ENCODE data around the gene RSAD2. TPM values are rescaled to one million over a fixed set of nuclear protein-coding genes. Genes with fewer than 3 reads are reported as not detected.

RSAD2 gene
- total RNA-seq, 1 donor = 0.63 TPM

DNA sequence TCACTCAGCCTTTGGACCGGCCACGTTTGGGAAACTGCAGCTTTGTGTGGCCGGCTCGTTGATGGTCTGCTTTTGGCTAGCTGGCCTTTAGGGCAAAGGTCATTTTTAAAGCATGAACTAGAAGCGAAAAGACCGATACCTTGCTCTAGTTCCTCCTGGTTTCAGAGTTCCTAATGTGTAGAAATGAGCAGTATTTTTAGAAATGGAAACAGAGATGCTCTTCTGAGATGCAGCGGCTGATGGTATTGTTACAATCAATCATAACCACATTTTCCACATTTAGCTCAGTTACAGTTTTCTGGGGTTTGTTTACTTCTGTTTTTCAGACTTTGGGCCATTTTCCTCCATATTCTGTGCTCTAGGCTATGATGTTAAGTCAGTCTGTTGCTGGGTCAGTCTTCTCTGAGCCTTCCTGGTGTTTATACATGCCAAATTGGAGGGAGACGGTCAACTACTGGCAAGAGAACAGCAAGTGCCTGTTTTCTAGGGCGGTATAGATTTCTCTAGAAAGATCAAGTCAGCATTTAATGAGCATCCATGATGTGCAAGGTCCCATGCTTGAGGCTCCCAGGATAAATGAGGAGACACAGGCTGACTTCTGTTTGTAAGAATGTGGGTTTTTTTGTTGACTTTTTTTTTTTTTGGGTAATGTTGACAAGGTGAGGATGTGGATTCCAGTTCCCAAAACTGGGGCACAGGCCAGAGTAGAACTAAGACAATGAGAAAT is 67.7 kb downstream of the RSAD2 start:
- TF ChIP-seq, protein P1, sequence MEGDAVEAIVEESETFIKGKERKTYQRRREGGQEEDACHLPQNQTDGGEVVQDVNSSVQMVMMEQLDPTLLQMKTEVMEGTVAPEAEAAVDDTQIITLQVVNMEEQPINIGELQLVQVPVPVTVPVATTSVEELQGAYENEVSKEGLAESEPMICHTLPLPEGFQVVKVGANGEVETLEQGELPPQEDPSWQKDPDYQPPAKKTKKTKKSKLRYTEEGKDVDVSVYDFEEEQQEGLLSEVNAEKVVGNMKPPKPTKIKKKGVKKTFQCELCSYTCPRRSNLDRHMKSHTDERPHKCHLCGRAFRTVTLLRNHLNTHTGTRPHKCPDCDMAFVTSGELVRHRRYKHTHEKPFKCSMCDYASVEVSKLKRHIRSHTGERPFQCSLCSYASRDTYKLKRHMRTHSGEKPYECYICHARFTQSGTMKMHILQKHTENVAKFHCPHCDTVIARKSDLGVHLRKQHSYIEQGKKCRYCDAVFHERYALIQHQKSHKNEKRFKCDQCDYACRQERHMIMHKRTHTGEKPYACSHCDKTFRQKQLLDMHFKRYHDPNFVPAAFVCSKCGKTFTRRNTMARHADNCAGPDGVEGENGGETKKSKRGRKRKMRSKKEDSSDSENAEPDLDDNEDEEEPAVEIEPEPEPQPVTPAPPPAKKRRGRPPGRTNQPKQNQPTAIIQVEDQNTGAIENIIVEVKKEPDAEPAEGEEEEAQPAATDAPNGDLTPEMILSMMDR (IDR thresholded peaks at IDR 0.05; ENCODE audit: insufficient read depth, low read length) = no peak
- no peak for DNase-seq (ENCODE audit: low read depth)
- no peak overlapping the region for H3K4me3 ChIP-seq (ENCODE audit: low read depth, low read length)

DNA sequence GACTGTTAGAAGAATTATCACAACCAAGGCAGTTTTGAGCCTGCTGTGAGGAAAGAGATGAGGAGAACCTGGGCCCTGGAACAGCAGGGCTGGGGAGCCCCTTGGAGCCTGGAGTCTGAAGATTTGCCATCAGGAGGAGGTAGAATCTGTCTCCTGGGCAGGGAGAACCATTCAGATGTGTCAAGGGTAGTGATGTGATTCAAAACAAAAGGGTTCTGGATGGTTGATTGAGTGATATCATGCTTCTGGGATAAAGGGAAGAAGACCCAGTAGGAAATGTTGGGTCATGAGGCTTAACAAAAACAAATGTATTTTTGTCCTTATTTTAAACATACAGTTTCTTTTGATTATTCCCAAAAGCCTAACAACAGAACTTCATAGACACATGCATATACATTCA is 68.2 kb downstream of the RSAD2 start:
- TF ChIP-seq, protein P1 (IDR thresholded peaks at IDR 0.05; ENCODE audit: insufficient read depth, low read length) = no peak
- DNase-seq (ENCODE audit: low read depth) = no peak
- no peak overlapping the region for H3K4me3 ChIP-seq (ENCODE audit: low read depth, low read length)

DNA sequence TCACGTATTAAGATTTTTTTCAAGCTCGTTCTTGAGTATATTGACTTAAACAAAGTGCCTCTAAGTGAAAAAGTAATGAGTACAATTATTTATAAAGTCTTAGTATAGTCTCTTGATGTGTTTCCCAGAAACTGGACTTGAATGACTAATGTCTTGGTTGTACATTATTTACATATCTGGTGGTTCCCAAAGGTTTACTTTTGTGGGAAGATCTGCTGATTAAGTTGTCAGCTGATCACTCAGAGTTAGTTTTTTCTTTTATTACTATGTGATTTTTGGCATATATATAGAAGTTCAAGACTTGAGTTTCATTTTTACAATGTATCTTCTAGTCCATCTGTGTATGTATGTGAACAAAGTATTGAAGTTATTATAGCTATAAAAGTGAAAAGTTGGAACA is 69.1 kb downstream of the RSAD2 start:
- H3K4me3 ChIP-seq (ENCODE audit: low read depth, low read length) = no peak overlapping the region
- TF ChIP-seq, protein P1 (IDR thresholded peaks at IDR 0.05; ENCODE audit: insufficient read depth, low read length) = no peak
- peak; percentile 68 for DNase-seq (ENCODE audit: low read depth)

Other genes starting within 250 kb of the RSAD2 start
- gene CMPK2, start 11.9 kb upstream of the RSAD2 start, total RNA-seq (ENCODE audit: low replicate concordance) = 1.9 and 11.0 TPM in 2 replicates
- 5.8 and 10.8 TPM in 2 replicates for gene RNF144A, start 39.6 kb downstream of the RSAD2 start, total RNA-seq (ENCODE audit: low replicate concordance)